ENCODE measurements around the gene SLC25A12.

SLC25A12 gene

DNA sequence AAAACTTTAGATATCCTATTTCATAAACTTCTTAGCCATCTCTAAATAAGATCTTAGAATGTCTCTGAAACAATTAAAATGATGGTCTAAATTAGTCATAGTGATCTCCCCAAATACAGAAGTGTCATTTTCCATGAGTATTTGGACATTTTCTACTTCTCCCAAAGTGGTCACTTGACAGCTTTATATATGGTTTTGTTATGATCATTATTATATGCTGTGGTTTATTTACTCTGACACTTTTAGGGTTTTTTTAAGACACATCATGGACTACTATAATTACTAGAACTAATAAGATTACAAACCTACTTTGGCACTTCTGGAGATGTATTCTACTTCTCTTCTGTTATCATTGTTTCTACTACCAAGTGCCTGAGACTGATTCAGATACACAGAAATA lies 47.1 kb downstream of the SLC25A12 start:
- TF ChIP-seq, protein P1, sequence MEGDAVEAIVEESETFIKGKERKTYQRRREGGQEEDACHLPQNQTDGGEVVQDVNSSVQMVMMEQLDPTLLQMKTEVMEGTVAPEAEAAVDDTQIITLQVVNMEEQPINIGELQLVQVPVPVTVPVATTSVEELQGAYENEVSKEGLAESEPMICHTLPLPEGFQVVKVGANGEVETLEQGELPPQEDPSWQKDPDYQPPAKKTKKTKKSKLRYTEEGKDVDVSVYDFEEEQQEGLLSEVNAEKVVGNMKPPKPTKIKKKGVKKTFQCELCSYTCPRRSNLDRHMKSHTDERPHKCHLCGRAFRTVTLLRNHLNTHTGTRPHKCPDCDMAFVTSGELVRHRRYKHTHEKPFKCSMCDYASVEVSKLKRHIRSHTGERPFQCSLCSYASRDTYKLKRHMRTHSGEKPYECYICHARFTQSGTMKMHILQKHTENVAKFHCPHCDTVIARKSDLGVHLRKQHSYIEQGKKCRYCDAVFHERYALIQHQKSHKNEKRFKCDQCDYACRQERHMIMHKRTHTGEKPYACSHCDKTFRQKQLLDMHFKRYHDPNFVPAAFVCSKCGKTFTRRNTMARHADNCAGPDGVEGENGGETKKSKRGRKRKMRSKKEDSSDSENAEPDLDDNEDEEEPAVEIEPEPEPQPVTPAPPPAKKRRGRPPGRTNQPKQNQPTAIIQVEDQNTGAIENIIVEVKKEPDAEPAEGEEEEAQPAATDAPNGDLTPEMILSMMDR (IDR thresholded peaks at IDR 0.05; ENCODE audit: low read depth, low read length) = no peak
- H3K4me3 ChIP-seq (ENCODE audit: low read depth, low read length) = no peak overlapping the region

DNA sequence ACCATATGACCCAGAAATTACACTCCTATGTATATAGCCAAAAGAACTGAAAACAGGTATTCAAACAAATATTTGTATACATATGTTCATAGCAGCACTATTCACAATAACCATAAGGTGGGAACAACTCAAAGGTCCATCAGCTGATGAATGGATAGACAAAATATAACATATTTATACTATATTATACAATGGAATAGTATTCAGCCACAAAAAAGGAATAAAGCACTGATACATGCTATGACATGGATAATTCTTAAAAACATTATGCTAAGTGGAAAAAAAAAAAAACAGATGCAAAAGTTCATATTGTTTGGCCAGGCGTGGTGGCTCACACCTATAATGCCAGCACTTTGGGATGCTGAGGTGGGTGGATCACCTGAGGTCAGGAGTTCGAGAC lies 52.0 kb downstream of the SLC25A12 start:
- TF ChIP-seq, protein P1 (IDR thresholded peaks at IDR 0.05; ENCODE audit: low read depth, low read length) = no peak

DNA sequence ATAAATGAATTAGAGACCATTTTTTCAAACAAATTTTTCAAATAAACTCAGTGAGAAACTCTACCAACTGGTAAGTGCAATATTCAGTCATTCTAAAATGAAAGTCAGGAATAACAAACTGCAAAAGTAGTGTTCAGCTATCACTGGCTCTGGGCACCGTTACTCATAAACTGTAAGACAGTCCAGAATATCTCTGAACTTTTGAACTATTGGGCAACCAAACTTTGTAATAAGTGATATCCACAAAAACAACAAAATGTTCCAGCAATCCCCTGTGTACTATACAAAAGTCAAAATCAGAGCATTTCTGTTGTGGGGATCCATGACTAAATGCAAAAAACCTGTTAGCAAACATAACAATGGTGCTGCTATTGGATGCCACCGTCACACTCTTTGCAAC lies 56.3 kb downstream of the SLC25A12 start:
- H3K4me3 ChIP-seq (ENCODE audit: low read depth, low read length) = no peak overlapping the region
- TF ChIP-seq, protein P1 (IDR thresholded peaks at IDR 0.05; ENCODE audit: low read depth, low read length) = no peak

More for the DNA sequence above, 52.0 kb downstream of the SLC25A12 start:
- no peak overlapping the region for H3K4me3 ChIP-seq (ENCODE audit: low read depth, low read length)

DNA sequence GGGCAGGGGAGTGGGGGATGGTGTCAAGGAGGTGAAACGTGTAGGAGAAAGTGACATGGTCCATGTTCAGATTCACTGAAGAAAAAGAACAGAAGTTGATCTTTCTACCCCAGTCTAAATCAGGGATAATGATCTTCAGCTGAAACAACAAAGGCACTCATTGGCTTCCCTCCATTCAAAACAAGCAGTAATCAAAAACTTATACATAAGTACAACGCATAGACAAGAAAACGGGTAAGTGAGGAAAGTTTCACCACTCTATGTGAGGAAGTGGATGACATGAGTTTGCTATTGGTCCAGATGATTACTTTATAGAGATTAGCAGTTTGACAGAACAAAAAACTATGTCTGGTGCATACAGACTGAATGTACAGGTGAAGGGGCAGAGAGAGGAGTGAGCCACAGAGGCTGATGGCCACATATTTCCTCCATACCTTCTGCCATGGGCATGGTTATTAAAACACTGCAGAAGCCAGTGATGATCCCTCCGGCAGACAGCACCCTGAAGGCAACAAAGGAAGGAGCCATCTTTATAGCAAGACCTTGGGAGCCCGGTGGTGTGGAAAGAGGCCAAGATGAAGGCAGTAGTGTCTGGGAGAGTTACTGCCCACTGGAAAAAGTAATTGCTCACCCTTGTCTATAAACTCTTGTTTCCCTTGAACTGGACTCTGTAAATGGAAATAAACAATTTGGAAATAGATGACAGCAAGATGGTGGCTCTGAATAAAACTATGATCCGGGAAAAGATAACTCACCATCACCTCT lies 57.7 kb downstream of the SLC25A12 start:
- TF ChIP-seq, protein P1 (IDR thresholded peaks at IDR 0.05; ENCODE audit: low read depth, low read length) = no peak
- H3K4me3 ChIP-seq (ENCODE audit: low read depth, low read length) = no peak overlapping the region

DNA sequence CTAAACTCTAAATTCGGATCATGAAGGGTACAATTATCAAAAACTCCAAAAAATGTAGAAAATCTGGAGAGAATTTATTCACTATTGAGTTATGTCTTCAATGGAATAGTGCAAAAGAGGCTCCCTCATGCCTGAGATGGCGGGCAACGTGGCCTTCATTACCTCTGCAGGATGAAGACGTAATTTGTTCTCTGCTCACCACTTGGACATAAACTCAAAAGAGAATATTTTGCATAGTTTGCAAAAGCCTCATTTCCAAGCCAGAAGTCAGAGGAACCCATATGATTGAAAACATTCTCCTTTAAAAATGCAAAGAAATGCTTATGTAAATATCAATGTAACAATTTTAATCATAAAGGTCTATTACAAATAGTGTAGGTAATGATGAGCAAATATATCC lies 58.7 kb downstream of the SLC25A12 start:
- TF ChIP-seq, protein P1 (IDR thresholded peaks at IDR 0.05; ENCODE audit: low read depth, low read length) = no peak

DNA sequence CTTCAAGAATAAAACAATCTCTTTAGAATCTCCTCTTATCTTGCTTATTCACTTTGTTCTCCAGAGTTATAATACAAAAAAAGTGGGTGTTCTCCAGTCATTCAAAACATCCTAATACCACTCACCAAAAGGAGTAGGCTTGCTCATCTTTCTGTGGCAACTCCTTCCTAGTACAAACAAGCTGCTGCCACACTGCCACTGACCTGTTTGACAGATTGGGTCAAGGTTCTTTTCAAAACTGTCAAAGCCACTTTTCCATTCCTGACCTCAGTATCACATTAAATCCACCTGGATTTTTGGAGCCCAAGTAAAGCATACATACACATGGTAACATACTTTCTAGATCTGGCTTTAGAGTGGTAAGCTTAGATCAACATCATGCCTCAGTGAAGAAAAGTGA lies 59.8 kb downstream of the SLC25A12 start:
- H3K4me3 ChIP-seq (ENCODE audit: low read depth, low read length) = no peak overlapping the region
- TF ChIP-seq, protein P1 (IDR thresholded peaks at IDR 0.05; ENCODE audit: low read depth, low read length) = no peak

More for the DNA sequence above, 58.7 kb downstream of the SLC25A12 start:
- no peak overlapping the region for H3K4me3 ChIP-seq (ENCODE audit: low read depth, low read length)

DNA sequence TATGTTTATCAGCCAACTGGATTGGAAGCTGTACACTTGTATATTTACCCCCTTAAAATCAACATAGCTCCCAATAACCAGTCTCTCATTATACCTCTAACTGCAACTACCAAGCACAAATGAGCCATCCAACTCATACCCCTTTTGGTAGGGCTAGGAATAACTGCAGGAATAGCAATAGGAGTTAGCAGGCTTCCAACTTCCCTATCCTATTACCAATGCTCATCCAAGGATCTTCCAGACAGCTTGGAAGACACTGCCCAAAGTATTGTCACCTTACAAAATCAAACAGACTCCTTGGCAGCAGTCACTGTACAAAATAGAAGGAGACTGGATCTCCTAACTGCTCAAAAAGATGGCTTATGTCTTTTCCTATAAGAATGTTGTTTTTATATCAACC lies 61.6 kb downstream of the SLC25A12 start:
- no peak overlapping the region for H3K4me3 ChIP-seq (ENCODE audit: low read depth, low read length)
- TF ChIP-seq, protein P1 (IDR thresholded peaks at IDR 0.05; ENCODE audit: low read depth, low read length) = no peak

Measured in WI38 (cell line).